Progenitor cell of endocrine pancreas (in vitro differentiated cells): ENCODE data around the gene RFX7. TPM values are rescaled to one million over a fixed set of nuclear protein-coding genes. Genes with fewer than 3 reads are reported as not detected.

Experiments used
- DNase-seq: peaks from one replicate; pipeline ENCODE4 v3.0.0; 2021; ENCODE audit warnings: low spot score; ENCODE audit not compliant: unreplicated experiment
- H3K27ac Mint-ChIP-seq: 2 replicates; pipeline ENCODE4 v1.8.0; 2021; ENCODE audit warnings: mild to moderate bottlenecking, moderate library complexity, mixed read lengths
- H3K27me3 Mint-ChIP-seq: 2 replicates; pipeline ENCODE4 v1.8.0; 2021; ENCODE audit warnings: mixed read lengths
- H3K36me3 Mint-ChIP-seq: 2 replicates; pipeline ENCODE4 v1.8.0; 2022; ENCODE audit warnings: mixed read lengths; ENCODE audit not compliant: insufficient read depth
- H3K4me1 Mint-ChIP-seq: 2 replicates; pipeline ENCODE4 v1.8.0; 2021; ENCODE audit warnings: low read depth, mixed read lengths
- H3K4me3 Mint-ChIP-seq: 2 replicates; pipeline ENCODE4 v1.8.0; 2021; ENCODE audit warnings: low read depth, mild to moderate bottlenecking, moderate library complexity, mixed read lengths
- H3K9me3 Mint-ChIP-seq: 2 replicates; pipeline ENCODE4 v1.8.0; 2021; ENCODE audit warnings: low read depth, mixed read lengths
- CTCF ChIP-seq: fragments of 200-600 bp; sonication (generic); IDR thresholded peaks from one replicate; pipeline ENCODE4 v1.5.0; 2021; ENCODE audit warnings: antibody characterized with exemption, mild to moderate bottlenecking; ENCODE audit not compliant: unreplicated experiment
- long read RNA-seq: library from polyadenylated mRNA; unstranded; transcript quantifications from one replicate; pipeline ENCODE4 v2.0.0, GENCODE V29; 2020
- total RNA-seq: library from RNA; stranded (reverse); gene quantifications from 2 replicates; pipeline ENCODE4 v1.2.1, GENCODE V29; 2021

Gene RFX7
- total RNA-seq: 33.6 and 36.5 TPM in 2 replicates
- long read RNA-seq, partial matches to known transcripts: 0 of 9 reads
- long read RNA-seq, other reads (novel, unspliced or antisense): 9 of 9 reads

- H3K36me3 Mint-ChIP-seq: peaks cover 4% of the 10 kb centered on the region
- peak; percentile 84 for DNase-seq
- H3K9me3 Mint-ChIP-seq: no peaks in the 10 kb centered on the region
- no peak for TF ChIP-seq CTCF
- H3K27me3 Mint-ChIP-seq: peaks cover 9% of the 10 kb centered on the region
- peak within 1 kb of the TSS; percentile 87 for H3K4me3 Mint-ChIP-seq
- peak within 1 kb of the TSS; percentile 90 for H3K27ac Mint-ChIP-seq
- peaks cover 30% of the 10 kb centered on the region for H3K4me1 Mint-ChIP-seq
These were observed at the start of gene RFX7 for GRCh38 chr15:56243163-56244037. Gene RFX7, minus strand, starts transcription at chr15:56243879. Its CDS starts 594 bp downstream, at chr15:56243285.

- TF ChIP-seq CTCF: no peak
- no peak for DNase-seq
- H3K4me1 Mint-ChIP-seq: no peaks in the 10 kb centered on the region
- H3K9me3 Mint-ChIP-seq: no peaks in the 10 kb centered on the region
- H3K36me3 Mint-ChIP-seq: no peaks in the 10 kb centered on the region
- H3K27ac Mint-ChIP-seq: no peak overlapping the region
- H3K4me3 Mint-ChIP-seq: no peak overlapping the region
- peaks cover 8% of the 10 kb centered on the region for H3K27me3 Mint-ChIP-seq
These were observed 49.1 kb upstream of the RFX7 start for GRCh38 chr15:56292546-56293316.

GRCh38 chr15:56291741-56292140 is 48.1 kb upstream of the RFX7 start:
- H3K4me3 Mint-ChIP-seq: no peak overlapping the region
- no peaks in the 10 kb centered on the region for H3K9me3 Mint-ChIP-seq
- no peak for TF ChIP-seq CTCF
- H3K27me3 Mint-ChIP-seq: peaks cover 8% of the 10 kb centered on the region
- no peaks in the 10 kb centered on the region for H3K36me3 Mint-ChIP-seq
- no peak overlapping the region for H3K27ac Mint-ChIP-seq
- DNase-seq: no peak
- no peaks in the 10 kb centered on the region for H3K4me1 Mint-ChIP-seq

GRCh38 chr15:56286213-56286612 is 42.5 kb upstream of the RFX7 start:
- DNase-seq: no peak
- H3K4me1 Mint-ChIP-seq: no peaks in the 10 kb centered on the region

More at GRCh38 chr15:56286213-56286612, 42.5 kb upstream of the RFX7 start:
- Mint-ChIP-seq H3K9me3 (no peaks in the 10 kb centered on the region), H3K27me3 (peaks cover 22% of the 10 kb centered on the region), H3K27ac (no peak overlapping the region), H3K36me3 (no peaks in the 10 kb centered on the region), H3K4me3 (no peak overlapping the region)
- no peak for TF ChIP-seq CTCF
